Stimulated activated CD4-positive, alpha-beta T cell treated with anti-CD3 and anti-CD28 coated beads, Interleukin-1b, Interleukin-23, amount 100 ng/mL, for 1 hour (primary cell): Measurements from ENCODE around the gene MTNR1A.
"Not testable (repeated sequence)": the region's sequence is repeated elsewhere in the genome, so short reads cannot be mapped to it uniquely, and the experiment has no call there.

Experiments
- DNase-seq, 2 donors: peaks; one replicate each; pipeline ENCODE4 v3.0.0-alpha.2; 2020; ENCODE audit warnings: low read depth in 2 of 2

Gene MTNR1A

DNA sequence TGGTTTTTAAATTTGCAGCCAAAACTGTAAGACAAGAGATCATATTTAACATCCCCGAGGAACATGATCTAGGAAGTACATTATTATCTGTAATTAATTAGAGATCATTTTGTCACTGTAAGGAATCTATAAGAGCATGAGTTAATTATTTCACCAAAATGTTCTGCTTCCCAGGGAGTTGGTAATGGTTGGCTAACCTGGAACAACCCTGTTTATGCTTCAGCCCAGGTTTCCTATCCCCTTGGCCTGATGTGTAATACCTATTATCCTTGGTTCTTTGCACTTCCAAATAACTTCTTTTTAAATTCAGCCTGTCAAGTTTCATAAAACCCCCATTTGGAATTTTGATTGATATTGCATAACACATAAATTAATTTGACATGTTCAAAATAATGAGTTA lies 6.4 kb upstream of the MTNR1A start:
- DNase-seq = no peak

DNA sequence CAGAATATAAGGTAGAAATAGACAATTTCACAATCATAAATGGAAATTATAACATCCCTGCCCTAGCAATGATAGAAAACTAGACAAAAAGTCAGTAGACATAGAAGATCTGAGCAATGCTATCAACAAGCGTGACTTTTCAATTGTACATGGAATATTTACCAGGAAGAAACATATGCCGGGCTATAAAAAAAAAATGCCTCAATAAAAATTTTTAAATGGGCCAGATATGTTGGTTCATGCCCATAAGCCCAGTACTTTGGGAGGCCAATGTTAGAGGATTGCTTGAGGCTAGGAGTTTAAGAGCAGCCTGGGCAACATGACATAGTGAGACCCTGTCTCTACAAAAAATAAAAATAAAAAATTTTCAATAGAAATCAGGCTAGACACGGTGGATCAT lies 5.3 kb upstream of the MTNR1A start:
- DNase-seq = no peak

DNA sequence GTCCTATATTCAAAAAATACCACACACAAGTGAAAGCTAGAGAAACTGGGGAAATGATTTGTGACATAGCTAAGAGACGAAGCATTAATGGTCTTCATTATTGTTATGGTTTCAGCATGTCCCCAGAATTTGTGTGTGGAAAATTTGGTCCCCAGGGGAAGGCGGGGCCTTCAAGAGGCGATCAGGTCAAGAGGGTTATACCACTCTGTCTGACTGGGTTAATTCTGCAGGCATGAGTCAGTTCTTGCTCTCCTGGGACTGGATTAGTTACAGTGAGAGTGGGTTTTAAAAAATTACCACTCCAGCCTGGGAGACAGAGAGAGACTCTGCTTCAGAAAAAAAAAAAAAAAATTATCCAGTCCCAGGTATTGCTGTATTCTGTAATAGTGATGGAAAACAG lies 2.1 kb upstream of the MTNR1A start:
- DNase-seq = no peak

DNA sequence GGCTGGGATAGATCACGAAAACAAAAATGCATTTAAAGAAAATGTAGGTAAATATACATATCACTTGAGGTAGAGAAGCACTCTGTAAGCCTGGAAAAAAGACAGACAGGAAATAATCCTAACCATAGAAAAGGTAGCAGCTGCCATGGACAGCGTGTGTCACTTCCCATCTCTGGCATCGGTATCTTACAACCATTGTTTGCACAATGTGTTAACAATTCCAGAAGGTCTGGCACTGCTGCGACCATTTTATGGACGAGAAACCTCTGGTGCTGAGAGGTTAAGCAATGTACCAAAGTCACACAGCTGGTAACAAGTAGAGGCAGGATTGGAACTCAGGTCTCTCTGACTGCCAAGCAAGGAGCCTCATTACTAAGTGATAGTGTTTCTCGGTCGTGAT lies 1.7 kb upstream of the MTNR1A start:
- no peak for DNase-seq

DNA sequence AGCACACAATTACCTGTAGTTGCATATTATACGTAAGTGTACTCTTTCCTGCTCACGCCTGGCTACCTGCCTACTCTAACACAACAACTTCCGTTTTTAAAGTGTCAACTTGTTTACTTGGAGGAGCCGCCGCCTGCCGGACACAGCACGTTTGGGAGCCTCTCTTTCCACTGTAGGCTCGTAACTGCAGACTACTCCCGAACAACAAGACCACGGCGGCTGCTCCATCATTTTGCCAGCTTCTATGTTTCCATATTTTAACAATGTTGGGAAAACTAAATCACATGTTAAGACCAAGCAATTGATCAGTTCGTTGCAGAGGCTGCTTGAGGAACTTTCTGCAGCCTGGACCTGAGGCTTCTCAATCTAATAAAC lies 841 bp downstream of the MTNR1A start:
- no peak for DNase-seq

DNA sequence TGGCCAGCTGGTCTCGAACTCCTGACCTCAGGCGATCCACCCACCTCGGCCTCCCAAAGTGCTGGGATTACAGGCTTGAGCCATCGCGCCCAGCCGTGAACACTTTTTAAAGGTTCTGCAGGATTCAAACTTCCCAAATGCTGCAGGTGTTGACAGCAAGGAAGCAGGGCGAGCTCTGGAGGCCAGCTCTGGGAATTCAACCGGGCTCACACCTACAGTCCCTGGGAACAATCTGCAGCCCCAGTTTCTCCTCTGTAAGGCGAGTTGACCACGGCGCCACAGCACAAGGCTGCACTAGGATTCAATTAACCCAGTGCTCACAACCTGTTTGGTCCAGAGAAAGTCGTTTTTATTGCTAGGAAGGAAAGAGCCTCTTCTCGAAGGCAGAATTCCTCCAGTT lies 1.6 kb downstream of the MTNR1A start:
- no peak for DNase-seq

DNA sequence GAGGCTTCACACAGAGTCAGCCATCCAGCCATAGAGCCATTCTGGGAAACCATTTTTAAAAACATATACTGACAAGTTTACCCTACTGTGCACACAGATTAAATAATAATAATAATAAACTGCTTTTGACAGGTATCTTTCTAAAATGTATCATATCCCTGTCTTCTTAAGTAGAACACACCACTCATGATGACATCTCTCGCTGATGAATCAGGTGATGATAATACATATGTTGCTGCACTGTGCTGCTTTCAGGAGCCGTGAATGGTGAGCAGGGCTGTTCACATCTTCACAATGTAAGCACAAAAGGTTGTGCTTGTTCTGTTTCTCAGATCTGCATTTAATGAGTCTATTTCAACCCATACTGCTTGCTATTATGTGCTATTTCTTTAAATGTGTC lies 3.5 kb downstream of the MTNR1A start:
- no peak for DNase-seq

DNA sequence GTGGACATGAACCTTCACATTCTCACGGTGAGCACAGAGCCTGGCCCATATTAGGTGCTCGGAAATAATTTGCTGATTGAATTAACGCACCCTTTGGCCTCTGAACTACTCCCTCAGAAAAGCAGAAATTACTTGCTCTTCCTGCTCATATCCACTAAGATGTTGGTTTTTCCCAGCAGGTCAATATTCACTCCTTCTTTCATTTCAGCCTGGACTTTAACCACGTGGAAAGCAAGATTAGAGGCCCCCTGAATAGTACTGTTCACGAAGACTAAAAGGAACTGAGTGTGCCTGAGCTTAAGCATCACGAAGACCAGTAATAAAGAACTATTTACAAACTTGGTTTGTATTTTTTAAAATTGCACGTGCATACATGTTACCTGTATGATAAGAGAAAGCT lies 9.9 kb downstream of the MTNR1A start:
- DNase-seq = no peak

DNA sequence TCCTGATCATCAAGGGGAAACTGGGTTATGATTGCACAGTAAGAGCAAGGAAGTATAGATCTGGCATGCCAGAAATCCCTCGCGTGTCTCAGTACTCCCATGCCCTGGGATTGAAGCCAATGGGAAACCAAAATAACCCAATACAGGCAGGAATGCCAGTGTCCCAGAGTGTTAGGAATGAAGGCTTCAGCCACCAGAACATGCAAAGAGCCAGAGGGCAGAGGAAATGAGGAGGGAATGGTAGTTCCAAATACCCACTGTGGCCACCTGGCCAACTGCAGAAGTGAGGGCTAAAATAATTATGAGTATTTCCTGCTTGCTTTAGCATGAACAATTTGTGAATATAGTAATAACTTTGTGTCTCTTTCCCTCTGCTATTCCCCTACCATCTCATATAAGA lies 12.2 kb downstream of the MTNR1A start:
- no peak for DNase-seq

DNA sequence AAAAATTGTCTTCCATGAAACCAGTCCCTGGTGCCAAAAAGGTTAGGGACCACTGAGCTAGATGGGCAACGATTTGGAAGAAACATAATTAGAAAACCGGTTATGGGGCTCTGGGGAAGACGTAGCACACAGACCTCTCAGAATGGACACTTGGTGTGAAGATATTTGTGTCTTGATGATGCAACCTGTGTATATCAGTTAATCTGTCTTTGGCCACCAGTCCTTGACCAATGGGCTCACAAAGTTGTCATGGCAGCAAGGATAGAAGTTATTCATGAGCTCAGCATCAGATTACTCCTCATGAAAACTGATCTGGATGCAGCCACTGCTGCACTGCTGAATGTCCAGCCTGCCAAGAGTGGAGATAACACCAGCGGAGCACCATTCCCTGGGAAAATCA lies 13.6 kb downstream of the MTNR1A start:
- no peak for DNase-seq

DNA sequence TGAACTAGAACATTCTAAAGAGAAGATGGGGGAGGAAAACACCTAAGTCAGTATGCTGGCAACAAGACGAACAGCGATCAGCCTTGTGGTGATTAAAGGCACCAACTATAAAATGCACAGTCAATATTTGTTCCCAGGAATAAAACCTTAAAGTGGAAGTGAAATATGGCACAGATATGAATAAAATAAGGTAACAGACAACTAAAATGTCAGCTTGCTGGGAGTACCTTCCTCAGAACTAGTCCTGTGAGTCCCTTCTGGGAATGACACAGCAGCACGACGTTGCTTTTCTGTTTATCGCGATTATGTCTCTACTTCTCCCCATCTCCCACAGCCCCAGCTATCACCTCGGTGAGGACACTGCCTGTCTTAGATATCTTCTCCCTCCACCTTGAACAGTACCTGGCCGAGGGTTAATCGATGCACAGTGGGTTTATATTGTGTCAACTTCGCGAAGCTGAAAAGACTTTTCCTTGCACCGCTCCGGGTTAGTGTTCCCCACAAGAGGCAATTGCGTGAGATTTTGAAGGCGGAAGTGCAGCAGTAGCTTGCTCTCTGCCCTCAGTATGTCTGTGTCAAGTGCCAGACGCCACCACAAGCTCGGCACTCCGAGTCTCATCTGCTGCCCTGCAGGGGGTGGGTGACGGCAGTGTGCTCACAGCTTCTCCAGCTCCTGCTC lies 17.4 kb downstream of the MTNR1A start:
- DNase-seq = no peak

DNA sequence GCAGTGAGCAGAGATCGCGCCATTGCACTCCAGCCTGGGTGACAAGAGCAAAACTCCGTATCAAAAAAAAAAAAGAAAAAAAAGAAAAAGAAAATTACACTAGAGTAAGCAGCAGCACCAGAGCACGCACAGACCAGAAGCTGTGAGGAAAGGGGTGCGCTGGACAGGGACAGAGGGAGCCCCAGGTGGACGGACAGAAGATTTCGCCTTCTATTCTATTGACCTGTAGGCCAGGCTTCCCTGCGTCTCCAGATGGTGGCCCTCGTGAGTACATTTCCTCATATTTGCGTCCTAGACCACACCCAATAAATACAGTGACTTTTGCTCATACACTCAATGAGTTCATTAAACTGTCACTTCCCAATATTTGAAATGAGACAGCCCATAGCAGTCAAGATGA lies 19.1 kb downstream of the MTNR1A start:
- no peak for DNase-seq

DNA sequence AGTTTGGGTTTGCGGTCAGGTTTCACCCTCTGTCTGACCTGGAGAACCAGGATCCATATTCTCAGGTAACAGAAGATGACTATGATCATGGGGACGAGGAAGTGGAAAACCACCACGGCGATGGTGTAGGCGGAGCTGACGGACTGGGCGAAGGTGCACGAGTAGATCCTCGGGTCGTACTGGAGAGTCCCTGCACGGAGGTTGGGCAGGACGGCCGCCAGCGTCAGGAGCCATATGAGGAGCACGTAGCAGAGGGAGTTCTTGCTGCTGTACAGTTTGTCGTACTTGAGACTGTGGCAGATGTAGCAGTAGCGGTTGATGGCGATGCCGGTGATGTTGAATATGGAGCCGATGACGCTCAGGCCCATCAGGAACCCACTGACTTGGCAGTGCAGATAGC lies 21.3 kb downstream of the MTNR1A start:
- no peak for DNase-seq

DNA sequence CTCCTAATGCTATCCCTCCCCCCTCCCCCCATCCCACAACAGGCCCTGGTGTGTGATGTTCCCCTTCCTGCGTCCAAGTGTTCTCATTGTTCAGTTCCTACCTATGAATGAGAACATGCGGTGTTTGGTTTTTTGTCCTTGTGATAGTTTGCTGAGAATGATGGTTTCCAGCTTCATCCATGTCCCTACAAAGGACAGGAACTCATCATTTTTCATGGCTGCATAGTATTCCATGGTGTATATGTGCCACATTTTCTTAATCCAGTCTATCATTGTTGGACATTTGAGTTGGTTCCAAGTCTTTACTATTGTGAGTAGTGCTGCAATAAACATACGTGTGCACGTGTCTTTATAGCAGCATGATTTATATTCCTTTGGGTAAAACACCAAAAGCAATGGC lies 31.4 kb downstream of the MTNR1A start:
- DNase-seq = not testable (repeated sequence)

DNA sequence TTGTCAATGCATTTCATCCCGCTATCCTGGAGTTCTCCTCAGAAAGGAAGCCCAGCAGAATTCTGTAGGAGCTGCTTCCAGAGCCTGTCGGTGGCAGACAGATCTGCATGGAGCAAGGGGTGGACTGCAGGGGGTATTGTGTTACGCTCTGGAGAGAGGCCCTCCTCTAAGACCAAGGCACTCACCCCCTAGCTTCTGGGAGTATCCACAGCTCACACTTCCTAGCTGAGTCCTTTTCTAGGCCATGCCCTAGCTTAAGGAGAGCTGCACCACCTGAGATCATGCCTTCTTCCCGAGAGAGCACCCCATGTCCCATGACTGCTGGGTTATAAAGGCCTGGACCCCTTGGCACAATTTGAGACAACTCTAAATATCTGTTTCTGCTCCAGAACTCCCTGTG lies 39.1 kb downstream of the MTNR1A start:
- DNase-seq = no peak

DNA sequence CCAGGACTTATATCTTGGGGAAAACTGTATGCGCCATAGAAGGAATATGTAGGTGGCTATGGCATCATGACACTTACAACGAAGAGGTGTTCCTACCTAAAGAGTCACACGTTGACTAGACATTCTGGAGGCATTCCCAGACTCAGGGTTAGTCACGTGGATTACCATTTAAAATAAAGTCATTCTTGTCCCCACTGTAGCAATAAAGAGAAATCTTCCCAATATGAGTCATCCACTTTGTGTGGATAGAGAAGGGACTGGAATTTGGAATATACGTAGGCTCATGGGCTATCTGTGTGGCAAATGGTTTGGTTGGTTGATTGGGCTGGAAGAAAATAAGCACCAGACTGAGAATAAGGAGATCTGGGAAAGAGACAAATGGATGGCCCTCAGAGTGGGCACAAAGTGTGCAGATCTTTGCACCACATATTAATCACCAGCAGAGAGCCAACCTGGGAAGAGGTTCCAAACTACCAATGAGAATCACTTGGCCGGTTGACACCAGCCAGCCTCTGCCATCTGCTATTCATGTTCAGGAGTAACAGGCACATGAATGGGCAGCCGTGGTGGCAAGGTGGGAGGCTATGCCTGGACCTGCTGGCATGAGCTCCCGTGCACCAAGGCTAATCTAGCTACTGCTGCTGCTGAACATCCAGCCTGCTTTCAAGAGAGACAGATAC lies 41.0 kb downstream of the MTNR1A start:
- DNase-seq = no peak

DNA sequence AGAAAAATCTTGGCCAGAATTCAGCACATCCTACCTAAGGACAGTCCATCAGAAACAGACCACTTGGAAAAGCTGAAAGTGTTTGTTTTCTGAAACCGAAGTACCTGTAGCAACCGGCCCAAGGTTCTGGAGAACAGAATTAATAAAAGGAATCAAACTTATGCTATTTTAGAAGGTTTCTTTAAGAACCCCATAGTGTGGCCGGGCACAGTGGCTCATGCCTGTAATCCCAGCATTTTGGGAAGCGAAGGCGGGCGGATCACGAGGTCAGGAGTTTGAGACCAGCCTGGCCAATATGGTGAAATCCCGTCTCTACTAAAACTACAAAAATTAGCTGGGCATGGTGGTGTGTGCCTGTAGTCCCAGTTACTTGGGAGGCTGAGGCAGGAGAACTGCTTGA lies 50.6 kb downstream of the MTNR1A start:
- not testable (repeated sequence) for DNase-seq

DNA sequence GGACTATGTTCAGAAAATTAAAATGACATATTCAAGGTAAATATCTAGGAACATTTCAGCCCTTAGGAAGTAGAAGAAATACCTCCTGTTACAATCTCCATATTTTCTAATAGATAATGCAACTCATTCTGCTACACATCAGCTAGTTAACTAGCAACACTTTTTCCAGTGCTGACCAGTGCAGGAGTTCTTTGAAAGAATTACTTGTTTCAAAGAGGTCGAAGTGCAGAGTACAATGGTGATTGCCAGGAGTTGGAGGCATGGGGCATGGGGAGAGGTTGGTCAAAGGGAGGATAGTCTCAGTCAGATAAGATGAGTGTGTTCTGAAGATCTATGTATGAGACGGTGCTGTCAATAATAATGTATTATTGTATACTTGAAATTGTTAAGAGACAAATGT lies 53.1 kb downstream of the MTNR1A start:
- no peak for DNase-seq

DNA sequence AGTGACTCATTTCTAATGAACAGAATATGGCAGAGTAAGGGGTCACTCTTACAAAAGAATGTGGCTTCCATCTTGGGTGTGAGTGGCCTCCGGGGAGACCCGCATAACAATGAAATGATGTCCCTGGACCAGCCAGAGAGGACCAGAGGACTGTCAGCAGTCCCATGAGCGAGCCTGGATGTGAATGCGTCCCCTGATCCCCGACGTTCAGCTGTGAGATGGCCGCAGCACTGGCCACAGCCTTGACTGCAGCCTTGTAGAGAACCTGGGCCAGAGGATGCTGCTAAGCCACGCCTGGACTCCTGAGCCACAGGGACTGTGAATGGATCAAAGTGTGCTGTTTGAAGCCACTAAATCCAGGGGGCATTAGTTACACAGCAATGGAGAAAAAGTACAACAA lies 53.8 kb downstream of the MTNR1A start:
- no peak for DNase-seq

DNA sequence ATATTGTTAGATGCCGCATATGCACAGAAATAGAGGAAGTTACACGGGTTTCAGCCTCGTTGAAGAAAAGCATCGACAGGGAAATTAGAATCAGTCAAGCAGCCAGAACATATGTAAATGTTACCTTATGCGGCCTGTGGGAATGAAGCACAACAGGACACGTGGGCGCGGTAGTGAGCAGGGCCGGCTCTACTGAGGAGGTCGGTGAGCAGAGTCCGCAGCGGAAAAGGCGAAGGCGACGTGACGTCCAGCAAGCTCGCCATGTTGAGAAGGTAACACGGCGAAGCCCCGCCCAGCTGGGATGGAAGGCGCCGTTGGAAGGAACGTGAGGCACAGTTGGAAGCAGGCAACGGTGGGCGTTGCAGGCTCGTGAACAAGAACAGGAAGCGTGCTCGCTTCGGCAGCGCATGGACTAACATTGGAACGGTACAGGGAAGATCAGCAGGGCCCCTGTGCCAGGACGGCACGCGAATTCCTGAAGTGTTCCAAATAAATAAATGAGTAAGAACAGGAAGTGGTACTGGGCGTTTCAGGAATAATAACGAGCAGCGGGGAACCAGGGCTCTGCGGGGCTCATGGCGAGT lies 54.6 kb downstream of the MTNR1A start:
- no peak for DNase-seq

DNA sequence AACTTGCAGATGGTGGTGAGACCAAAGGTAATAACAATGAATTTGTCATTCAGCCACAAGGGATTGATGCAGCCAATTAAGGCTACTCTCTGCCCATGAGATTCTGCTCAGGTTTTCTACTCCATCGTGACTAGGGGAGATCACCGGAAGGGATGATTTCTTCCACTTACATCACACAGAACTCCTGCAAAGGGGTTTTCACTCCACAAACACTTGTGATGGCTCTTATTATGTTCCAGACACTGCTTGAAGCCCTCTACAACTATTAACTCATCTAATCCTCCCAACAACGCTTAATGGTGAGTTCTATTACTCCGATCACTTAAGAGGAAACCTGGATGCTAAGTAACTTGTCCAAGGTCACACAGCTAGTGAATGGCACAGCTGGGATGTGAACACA lies 55.9 kb downstream of the MTNR1A start:
- DNase-seq = no peak

DNA sequence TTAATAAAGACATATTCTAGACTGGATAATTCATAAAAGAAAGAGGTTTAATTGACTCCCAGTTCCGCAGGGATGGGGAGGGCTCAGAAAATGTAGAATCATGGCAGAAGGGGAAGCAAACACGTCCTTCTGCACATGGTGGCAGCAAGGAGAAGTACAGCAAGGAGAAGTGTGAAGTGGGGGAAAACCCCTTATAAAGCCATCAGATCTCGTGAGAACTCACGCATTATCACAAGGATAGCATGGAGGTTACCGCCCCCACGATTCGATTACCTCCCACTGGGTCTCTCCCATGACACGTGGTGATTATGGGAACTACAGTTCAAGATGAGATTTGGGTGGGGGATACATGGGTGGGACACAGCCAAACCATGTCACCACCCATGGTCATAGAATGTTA lies 58.3 kb downstream of the MTNR1A start:
- no peak for DNase-seq

DNA sequence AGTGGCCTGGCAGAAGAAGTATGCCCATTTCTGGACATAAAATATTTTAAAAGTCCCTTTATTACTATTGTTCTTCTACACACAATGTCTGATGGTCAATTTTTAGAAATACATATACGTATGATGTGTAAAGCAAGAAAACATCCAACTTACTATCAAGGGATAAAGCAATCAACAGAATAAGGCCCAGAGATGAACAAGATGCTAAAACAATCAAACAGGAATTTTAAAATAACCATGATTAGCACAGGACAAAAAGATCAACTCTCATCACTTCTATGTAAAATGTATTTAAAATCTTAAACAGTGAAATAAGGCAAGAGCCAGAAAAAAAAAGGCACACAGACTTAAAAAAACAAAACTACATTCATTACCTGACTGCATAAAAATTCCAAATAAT lies 60.9 kb downstream of the MTNR1A start:
- DNase-seq = no peak

DNA sequence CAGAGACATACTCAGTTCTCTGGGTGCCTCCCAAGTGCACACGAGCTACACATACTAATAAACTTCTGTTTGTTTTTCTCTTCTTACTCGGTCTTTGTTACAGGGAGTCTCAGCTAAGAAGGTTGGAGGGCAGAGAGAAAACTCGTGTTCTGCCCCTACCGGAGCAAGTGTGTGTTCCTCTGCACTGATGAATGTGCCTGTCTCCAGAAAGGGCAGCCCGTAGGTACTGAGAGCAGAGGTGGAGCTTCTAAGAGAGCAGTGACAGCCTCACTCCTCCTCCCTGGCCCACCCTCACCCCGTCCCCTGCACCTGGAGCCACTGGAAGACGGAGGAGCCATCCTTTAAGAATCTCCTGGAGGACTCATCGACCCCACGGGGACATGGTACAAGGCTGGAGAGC lies 67.6 kb downstream of the MTNR1A start:
- no peak for DNase-seq
